G401.6 (cell line): ENCODE measurements around the gene MICALL2.
"Not testable (repeated sequence)": the region's sequence is repeated elsewhere in the genome, so short reads cannot be mapped to it uniquely, and the experiment has no call there.

ENCODE experiments used
- FAIRE-seq: peaks from 2 replicates; lab custom pipeline; 2012; peaks lifted over from hg19 to GRCh38; lab: Jason Lieb, UNC

Gene MICALL2

DNA sequence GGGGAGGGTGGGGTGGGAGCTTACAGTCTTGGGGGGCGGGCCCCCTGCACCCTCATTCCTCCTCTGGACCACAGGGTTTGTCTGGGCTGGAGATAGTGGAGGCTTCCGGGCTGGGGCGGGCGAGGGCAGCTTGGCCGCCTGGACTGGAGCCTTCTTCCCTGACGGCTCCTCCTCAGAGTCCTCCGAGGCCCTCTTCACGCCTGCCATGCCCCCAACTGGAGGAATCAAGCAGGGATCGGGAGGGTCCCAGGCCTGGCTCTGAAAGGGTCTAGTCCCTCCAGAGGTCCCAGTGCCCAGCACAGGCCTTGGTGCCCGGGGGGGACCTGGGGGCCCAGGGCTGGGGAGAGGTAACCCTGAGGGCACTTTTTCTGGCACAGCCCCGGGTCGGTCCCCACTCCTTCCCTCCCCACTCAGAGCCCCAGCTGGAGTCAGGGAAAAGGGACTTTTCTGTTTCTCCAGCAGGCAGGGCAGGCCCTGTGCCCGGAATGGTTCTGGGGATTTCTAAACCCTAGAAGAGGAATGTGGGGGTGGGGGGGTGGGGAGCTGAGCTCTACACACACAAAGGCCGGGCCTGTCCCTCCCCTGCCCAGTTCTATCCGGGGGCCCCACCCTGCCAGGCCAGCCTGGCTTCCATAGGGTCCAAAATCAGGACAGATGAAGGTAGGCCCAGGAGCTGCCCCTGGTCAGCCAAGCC lies 11.6 kb downstream of the MICALL2 start:
- FAIRE-seq = no peak

DNA sequence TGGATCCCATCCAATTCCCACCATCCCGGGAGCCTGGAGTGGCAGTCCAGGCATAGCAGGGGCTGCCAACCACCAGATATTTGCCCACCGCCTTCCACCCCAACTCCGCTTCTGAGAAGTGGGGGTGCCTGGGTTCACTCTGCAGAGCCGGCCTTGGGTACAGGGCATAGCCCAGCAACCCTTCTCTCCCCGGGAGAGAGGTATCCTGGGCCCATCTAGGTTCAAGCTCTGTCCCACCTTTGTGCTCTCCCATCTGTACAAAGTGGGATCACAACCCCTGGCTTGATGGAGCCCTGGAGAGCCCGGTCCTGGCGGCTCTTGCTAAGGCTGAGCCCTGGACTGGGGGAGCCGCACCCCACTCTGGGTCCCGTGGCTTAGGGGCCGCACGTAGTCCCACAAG lies 12.2 kb downstream of the MICALL2 start:
- FAIRE-seq = no peak

GRCh38 chr7:1446620-1447032 lies 12.6 kb downstream of the MICALL2 start:
- FAIRE-seq = no peak

DNA sequence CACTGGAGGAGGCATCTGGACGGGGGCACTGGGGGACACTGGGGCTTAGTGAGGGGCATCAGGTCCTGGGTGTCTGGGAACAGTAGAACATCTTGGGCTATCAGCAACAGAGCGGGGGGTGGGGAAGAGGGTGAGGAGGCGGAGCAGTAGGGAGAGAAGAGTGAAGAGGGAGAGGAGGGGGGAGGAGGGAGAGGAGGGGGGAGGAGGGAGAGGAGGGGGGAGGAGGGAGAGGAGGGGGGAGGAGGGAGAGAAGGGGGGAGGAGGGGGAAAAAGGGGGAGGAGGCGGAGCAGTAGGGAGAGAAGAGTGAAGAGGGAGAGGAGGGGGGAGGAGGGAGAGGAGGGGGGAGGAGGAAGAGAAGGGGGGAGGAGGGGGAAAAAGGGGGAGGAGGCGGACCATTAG lies 13.2 kb downstream of the MICALL2 start:
- FAIRE-seq = not testable (repeated sequence)

- no peak for FAIRE-seq
Measured at GRCh38 chr7:1445341-1445740, 13.9 kb downstream of the MICALL2 start.

DNA sequence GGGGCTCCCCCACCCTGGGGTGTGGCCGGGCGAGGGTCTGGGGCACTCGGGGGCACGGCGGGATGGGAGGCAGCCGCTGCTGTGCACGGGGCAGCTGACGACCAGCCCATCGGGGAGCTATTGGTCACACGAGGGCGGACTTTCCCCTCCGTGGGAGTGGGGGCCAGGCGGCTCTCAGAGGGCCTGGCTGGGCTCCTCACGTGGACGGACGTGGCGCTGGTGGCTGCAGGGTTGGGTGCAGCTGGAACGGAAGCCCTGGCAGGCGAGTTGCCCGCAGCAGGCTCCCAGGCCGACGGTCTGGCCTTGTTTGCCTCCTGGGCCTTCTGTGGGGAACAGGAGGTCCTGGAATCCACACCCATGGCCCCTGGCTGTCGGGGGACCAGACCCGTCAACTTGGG lies 14.3 kb downstream of the MICALL2 start:
- no peak for FAIRE-seq

- no peak for FAIRE-seq
Measured at GRCh38 chr7:1444214-1444924, 14.9 kb downstream of the MICALL2 start.

DNA sequence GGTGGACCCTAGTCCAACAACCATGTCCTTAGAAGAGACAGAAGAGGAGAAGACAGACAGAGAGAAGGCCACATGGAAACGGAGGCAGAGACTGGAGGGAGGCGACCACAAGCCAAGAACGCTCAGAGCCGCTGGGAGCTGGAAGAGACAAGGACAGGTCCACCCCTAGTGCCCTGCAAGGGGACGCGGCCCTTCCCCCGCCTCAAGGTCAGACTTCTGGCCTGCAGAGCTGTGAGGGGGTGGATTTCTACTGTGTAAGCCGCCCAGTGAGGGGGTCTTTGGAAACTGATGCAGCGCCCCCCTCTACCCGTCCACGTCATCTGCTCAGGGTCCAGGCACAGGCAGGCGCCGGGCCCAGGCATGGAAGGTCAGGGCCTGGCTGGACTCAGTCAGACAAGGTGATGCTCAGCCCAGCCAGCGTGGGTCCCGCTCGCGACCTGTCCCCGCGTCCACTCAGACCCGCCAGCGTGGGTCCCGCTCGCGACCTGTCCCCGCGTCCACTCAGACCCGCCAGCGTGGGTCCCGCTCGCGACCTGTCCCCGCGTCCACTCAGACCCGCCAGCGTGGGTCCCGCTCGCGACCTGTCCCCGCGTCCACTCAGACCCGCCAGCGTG lies 15.6 kb downstream of the MICALL2 start:
- not testable (repeated sequence) for FAIRE-seq

GRCh38 chr7:1442355-1443124 lies 16.7 kb downstream of the MICALL2 start:
- no peak for FAIRE-seq

- FAIRE-seq = no peak
Measured at GRCh38 chr7:1441615-1442354, 17.5 kb downstream of the MICALL2 start.

GRCh38 chr7:1440620-1441019 lies 18.6 kb downstream of the MICALL2 start:
- FAIRE-seq = no peak

DNA sequence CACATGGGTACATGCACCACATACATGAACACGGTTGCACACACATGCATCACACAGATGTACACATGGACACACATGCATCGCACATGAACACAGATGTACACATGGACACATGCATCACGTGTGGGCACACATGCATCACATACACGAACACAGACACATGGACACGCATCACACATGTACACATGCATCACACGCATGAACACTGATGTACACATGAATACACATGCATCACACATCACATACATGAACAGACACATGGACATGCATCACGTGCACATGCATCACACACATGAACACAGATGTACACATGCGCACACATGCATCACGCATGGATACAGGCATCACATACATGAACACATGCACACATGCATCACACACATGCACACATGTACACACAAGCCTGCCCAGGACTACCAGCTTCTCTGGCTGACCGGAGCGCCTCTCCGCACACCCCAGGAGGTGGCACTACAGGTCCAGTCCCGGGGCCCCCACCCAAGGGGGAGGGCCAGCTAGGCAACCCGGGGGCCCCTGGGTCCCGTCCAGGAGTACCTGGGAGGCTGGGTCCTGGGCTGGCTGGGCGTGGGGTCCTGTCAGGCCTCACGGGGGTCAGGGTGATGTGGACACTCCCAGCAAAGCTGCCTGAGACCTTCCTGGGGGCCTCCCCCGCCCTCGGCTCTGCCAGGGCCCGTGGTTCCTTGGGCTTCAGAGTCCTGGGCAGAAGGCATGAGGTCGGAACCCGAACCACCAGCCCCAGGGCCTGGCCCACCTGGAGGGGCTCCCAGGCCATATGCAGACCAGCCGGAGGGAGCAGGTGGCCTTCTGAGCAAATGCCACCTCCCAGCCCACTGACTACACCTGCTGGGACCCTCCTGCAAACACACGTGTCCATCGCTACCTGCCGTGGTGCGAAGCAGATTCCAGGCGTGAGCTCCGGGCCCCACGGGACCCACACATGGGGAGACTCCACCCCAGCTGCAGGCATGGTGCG lies 19.6 kb downstream of the MICALL2 start:
- no peak for FAIRE-seq

GRCh38 chr7:1438821-1439220 lies 20.4 kb downstream of the MICALL2 start:
- FAIRE-seq = no peak

- no peak for FAIRE-seq
Measured at GRCh38 chr7:1438208-1438607, 21.1 kb downstream of the MICALL2 start.

DNA sequence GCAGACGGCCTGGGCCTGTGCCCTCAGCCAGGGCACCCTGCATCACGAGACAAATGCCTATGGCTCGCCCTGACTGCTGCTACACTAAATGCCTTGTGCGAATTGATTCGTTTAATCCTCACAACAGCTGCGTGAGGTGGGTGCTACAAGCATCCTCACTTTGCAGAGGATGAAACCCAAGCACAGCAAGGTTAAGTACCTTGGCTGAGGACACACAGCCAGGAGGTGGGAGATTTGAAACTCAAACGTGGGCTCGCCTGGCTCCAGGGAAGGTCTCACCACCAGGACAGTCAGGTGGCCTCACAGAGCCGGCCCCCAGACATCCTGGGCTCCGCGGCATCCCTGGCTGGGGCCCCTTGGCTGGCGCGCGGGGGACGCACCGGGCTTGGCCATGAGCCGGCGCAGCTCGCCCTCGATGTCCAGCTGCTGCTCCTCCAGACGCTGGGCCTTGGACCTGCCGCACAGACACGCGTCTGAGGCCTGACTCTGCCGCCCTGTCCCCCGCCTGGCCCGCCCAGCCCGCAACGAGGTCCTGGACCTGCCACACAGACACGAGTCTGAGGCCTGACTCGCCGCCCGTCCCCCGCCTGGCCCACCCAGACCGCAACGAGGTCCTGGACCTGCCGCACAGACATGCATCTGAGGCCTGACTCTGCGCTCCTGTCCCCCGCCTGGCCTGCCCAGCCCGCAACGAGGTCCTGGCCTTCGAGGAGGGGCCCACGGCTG lies 22.0 kb downstream of the MICALL2 start:
- no peak for FAIRE-seq

DNA sequence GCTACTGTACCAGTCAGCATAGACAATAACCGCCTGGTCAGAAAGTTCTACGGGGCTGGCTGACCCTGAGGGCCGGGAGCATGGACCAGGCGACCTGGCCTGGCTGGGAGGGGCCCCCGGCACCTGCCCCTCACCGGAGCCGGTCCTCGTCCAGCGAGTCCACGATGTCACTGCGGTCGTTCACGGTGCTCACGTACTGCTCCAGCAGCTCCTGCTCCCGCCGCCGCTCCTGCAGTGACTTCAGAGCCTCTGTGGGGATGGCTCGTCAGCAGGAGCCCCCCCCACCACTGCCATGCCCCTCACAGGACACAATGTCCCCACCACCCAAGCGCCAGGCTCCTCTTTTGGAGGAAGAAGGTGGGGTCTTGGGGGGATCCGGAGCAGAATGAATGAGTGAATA lies 22.7 kb downstream of the MICALL2 start:
- no peak for FAIRE-seq

- FAIRE-seq = no peak
Measured at GRCh38 chr7:1434891-1435670, 24.2 kb downstream of the MICALL2 start.

GRCh38 chr7:1434165-1434718 lies 25.0 kb downstream of the MICALL2 start:
- FAIRE-seq = no peak
